ENCODE results near the gene CENPU.

The CENPU gene

DNA sequence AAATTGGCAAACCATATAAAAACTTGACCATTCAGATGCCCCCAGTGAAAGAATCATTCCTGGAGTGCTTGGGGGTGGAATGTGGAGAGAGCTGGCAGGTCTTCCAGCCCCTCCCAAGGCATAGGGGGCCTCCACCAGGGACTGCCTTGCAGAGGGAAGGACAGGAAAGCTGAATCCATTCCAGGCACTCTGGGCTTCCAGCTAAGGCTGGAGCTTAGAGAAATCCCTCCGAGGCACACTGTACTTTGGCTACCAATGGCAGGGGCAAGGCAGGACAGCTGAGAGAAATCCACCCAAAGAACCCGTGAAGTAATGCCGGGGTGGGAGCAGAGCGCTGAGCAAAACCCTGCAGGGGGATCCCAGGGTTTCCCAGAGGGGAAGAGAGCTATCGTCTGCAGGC lies 4.0 kb downstream of the CENPU start:
- Histone ChIP-seq H3K27me3 (ENCODE audit: control insufficient read depth, insufficient read depth, low read length) (no peaks in the 10 kb centered on the region), H3K36me3 (ENCODE audit: control insufficient read depth, insufficient read depth, low read length) (no peaks in the 10 kb centered on the region), H3K4me2 (ENCODE audit: low read length) (no peak overlapping the region), H3K79me2 (no peaks in the 10 kb centered on the region), H3K9ac (no peak overlapping the region), H3K27ac (no peak overlapping the region), H3K9me3 (ENCODE audit: control insufficient read depth, low read length) (no peaks in the 10 kb centered on the region), H2AFZ (no peak overlapping the region), H3K4me1 (no peaks in the 10 kb centered on the region), H3K4me3 (ENCODE audit: low read depth, low read length) (no peak overlapping the region)
- TF ChIP-seq CTCF (IDR thresholded peaks at IDR 0.05): no peak

DNA sequence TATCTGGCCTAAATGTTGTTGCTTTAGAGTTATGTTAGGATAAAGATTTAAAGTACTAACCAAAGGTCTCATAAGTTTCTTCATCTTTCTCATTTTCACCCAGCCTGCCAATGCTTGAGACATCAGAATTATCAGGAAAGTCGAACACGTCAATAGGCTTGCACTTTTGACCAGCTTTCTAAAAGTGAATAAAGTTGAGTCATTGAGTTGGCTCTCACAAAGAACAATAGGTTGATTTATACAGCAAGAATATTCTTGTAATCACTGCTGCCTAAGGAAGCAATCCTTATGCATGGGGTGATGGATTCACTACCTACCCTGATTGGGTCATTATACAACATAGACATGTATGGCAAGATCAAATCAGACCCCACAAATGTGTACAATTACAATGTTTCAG lies 5.0 kb downstream of the CENPU start:
- H3K27ac ChIP-seq: no peak overlapping the region
- TF ChIP-seq CTCF (IDR thresholded peaks at IDR 0.05): no peak
- H3K4me1 ChIP-seq: no peaks in the 10 kb centered on the region

DNA sequence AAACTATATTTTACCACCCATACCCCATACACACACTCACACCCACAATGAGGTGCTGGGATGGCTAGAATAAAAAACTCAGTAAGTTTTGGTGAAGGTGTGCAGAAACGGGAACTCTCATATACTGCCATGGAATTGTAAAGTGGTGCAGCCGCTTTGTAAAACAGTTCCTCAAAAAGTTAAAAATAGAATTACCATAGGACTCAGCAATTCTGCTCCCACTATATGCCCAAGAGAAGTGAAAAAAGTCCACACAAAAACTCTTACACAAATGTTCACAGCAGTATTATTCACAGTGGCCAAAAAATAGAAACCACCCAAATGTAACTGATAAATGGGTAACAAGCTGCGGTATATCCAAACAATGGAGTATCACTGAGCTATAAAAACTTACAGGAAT lies 6.5 kb downstream of the CENPU start:
- Histone ChIP-seq H3K27ac (no peak overlapping the region), H3K79me2 (no peaks in the 10 kb centered on the region), H3K36me3 (ENCODE audit: control insufficient read depth, insufficient read depth, low read length) (no peaks in the 10 kb centered on the region), H3K9me3 (ENCODE audit: control insufficient read depth, low read length) (no peaks in the 10 kb centered on the region), H3K4me2 (ENCODE audit: low read length) (no peak overlapping the region), H3K4me1 (no peaks in the 10 kb centered on the region), H3K27me3 (ENCODE audit: control insufficient read depth, insufficient read depth, low read length) (no peaks in the 10 kb centered on the region), H3K4me3 (ENCODE audit: low read depth, low read length) (no peak overlapping the region), H3K9ac (no peak overlapping the region), H2AFZ (no peak overlapping the region)
- no peak for TF ChIP-seq CTCF (IDR thresholded peaks at IDR 0.05)

More for the DNA sequence above, 5.0 kb downstream of the CENPU start:
- no peak overlapping the region for H2AFZ ChIP-seq
- H3K36me3 ChIP-seq (ENCODE audit: control insufficient read depth, insufficient read depth, low read length): no peaks in the 10 kb centered on the region
- no peaks in the 10 kb centered on the region for H3K9me3 ChIP-seq (ENCODE audit: control insufficient read depth, low read length)
- H3K27me3 ChIP-seq (ENCODE audit: control insufficient read depth, insufficient read depth, low read length): no peaks in the 10 kb centered on the region
- no peaks in the 10 kb centered on the region for H3K79me2 ChIP-seq
- no peak overlapping the region for H3K4me3 ChIP-seq (ENCODE audit: low read depth, low read length)
- no peak overlapping the region for H3K9ac ChIP-seq
- no peak overlapping the region for H3K4me2 ChIP-seq (ENCODE audit: low read length)

- Histone ChIP-seq H3K27me3 (ENCODE audit: control insufficient read depth, insufficient read depth, low read length) (no peaks in the 10 kb centered on the region), H3K4me2 (ENCODE audit: low read length) (no peak overlapping the region), H2AFZ (no peak overlapping the region), H3K9me3 (ENCODE audit: control insufficient read depth, low read length) (no peaks in the 10 kb centered on the region), H3K27ac (no peak overlapping the region), H3K36me3 (ENCODE audit: control insufficient read depth, insufficient read depth, low read length) (no peaks in the 10 kb centered on the region), H3K9ac (no peak overlapping the region), H3K4me1 (no peaks in the 10 kb centered on the region), H3K79me2 (no peaks in the 10 kb centered on the region), H3K4me3 (ENCODE audit: low read depth, low read length) (no peak overlapping the region)
- TF ChIP-seq CTCF (IDR thresholded peaks at IDR 0.05): no peak
Observed at GRCh38 chr4:184722798-184723197, 11.1 kb downstream of the CENPU start.

DNA sequence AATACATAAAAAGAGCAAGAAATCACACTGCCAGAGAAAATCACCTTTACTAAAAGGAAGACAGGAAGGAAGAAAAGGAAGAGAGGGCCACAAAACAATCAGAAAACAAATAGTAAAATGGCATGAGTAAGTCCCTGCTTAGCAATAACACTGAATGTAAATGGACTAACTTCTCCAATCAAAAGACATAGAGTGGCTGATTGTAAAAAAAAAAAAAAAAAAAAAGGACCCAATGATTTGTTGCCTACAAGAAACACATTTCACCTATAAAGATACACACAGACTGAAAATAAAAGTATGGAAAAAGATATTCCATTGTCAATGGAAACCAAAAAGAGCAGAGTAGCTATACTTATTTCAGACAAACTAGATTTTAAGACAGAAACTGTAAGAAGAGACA lies 12.6 kb downstream of the CENPU start:
- H3K4me2 ChIP-seq (ENCODE audit: low read length): no peak overlapping the region
- H3K9ac ChIP-seq: no peak overlapping the region
- H3K79me2 ChIP-seq: no peaks in the 10 kb centered on the region
- TF ChIP-seq CTCF (IDR thresholded peaks at IDR 0.05): no peak
- no peak overlapping the region for H2AFZ ChIP-seq
- no peaks in the 10 kb centered on the region for H3K4me1 ChIP-seq
- no peaks in the 10 kb centered on the region for H3K36me3 ChIP-seq (ENCODE audit: control insufficient read depth, insufficient read depth, low read length)
- no peak overlapping the region for H3K4me3 ChIP-seq (ENCODE audit: low read depth, low read length)
- no peaks in the 10 kb centered on the region for H3K9me3 ChIP-seq (ENCODE audit: control insufficient read depth, low read length)
- no peak overlapping the region for H3K27ac ChIP-seq
- no peaks in the 10 kb centered on the region for H3K27me3 ChIP-seq (ENCODE audit: control insufficient read depth, insufficient read depth, low read length)

All from parathyroid adenoma (tissue), 2 donors.